GM19025 (cell line): Measurements from ENCODE around the gene FMNL3.
"Not testable (repeated sequence)": the region's sequence is repeated elsewhere in the genome, so short reads cannot be mapped to it uniquely, and the experiment has no call there.

ENCODE experiments used
- ATAC-seq: cut with Tn5 transposase; IDR thresholded peaks from one replicate; pipeline ENCODE4 v1.9.1; 2021; ENCODE audit warnings: mild to moderate bottlenecking, low read depth, moderate library complexity; ENCODE audit not compliant: unreplicated experiment

Gene FMNL3, protein sequence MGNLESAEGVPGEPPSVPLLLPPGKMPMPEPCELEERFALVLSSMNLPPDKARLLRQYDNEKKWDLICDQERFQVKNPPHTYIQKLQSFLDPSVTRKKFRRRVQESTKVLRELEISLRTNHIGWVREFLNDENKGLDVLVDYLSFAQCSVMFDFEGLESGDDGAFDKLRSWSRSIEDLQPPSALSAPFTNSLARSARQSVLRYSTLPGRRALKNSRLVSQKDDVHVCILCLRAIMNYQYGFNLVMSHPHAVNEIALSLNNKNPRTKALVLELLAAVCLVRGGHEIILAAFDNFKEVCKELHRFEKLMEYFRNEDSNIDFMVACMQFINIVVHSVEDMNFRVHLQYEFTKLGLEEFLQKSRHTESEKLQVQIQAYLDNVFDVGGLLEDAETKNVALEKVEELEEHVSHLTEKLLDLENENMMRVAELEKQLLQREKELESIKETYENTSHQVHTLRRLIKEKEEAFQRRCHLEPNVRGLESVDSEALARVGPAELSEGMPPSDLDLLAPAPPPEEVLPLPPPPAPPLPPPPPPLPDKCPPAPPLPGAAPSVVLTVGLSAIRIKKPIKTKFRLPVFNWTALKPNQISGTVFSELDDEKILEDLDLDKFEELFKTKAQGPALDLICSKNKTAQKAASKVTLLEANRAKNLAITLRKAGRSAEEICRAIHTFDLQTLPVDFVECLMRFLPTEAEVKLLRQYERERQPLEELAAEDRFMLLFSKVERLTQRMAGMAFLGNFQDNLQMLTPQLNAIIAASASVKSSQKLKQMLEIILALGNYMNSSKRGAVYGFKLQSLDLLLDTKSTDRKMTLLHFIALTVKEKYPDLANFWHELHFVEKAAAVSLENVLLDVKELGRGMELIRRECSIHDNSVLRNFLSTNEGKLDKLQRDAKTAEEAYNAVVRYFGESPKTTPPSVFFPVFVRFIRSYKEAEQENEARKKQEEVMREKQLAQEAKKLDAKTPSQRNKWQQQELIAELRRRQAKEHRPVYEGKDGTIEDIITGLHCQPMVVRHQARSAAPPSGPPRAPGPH

DNA sequence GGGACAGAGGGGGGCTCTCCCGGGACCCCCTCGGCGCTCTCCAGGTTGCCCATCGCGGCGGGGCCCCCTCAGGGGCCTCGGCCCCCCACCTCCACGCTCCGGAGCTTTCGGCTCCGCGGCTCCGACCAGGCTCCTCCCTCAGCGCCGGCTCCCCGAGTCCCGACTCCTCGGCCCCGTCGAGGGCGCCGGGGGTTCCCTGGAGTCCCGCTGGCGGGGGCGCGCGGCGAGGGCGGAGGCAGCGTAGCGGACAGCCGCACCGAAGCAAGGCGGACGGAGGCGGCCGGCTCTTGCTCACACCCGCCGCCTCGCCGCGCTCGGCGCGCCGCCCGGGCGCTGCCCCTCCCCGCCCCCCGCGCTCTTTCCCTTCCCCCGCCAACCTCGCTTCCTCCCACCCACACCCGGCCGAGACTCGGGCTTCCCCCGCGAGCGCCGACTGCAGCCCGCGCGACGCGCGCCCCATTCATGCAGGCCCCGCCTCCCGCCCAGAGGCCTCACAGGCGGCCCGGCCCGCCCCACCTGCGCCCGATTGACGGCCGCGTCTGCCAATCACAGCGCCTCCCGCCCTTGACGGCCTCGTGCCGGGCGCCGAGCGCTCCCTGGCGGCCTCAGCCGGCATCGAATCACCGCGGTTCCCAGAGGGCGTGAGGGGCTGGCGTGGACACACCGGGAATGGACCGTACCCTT lies at the start of gene FMNL3:
Gene FMNL3 (minus strand): TSS at position 278 of the 684 bp plus-strand sequence. CDS start 225 bp downstream, at position 53.
- peak; percentile 86 for ATAC-seq

DNA sequence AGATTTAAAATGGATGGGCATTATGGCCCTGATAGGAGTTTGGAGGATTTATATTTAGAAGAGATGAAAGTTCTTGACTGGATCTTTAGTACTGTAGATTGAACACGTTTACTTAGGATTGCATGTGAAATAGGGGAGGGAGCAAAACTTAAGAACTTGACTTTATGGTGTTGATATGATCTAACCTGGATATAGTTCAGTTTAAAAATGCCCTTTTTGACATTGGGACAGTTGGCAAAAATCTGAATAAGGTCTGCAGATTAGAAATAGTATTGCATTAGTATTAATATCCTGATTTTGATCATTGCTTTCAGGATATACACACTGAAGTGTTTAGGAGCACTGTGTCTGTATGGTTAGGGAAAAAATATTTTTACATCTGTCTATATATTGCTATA lies 43.8 kb upstream of the FMNL3 start:
- ATAC-seq, result no peak

DNA sequence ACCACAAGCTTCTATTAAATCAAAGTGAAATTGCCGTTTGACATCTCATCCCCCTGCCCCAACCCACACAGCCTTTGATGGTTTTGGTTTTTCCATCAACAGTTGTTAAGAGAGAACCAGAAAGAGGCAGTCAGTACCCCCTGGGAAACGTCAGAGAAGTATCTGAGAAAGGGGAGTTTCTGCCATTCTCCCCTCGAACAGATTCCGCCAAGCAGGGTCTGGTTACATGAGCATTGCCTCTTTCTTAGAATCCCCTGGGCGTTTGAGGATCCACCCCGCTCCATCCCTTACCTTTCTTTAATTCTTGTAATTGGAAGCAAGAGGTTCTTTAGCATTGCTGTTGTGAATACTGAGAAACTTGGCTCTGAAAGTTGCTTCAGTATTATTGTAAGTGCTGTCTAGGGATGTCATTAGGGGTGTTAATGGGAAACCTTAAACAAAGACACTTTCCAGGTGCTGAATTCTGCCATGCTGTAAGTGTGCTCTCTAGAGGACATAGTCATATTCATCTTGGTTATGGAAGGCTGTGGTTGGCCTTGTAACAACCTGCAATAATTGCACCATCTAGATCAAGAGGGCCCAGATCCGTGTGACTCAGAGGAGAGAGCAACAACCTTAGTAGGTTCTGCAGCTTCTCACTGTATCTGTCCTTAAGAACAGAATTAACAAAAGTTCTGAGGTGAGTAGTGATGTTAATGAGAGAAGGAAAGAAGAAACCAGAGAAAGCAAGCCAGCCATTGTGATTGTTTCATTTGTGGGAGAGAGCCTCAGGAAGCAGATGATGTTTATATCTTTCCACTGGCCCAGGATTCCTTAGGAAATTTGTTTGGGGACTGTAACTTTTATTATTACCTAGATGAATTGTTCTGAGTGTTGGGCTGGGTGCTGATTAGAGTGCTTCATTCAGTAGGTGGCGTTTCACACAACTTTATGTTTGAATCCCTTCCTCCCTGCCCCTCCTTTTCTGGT lies 43.1 kb upstream of the FMNL3 start:
- no peak for ATAC-seq

DNA sequence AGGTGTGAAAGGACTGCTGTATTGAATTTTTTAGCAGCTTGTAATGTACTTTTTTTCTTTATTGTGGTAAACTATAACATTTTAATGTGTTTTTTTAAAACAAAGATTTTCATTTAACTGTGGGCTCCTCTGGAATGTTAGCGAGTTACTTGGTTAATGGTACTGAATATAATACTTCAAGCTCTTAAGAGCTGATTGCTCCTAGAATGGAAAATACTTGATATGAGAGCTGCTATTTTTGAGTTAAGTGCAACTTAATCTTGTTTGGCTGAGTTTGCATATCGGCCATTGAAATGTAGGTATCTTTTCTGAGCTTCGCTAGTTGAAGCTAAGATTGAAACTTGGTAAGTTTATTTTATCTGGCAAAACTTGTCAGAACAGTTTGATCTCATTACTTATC lies 41.6 kb upstream of the FMNL3 start:
- no peak for ATAC-seq

DNA sequence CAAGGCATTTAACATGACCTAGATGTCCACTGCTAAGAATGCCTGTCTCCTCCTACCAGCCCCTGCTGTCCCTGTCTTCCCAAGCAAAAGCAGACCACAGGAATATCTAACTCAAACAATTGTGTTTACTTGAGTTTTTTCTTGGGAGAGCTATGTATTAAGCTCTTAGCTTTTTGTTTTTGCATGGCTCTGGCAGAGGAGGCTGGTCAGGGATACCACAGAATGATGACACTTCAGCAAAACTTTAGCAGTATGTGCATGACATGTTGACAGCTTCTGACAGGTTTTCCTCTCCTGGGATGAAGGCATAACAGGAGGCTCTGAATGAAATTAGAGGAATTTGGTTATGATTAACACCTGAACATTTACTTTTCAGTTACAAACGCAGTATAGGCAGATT lies 41.1 kb upstream of the FMNL3 start:
- ATAC-seq, result no peak

DNA sequence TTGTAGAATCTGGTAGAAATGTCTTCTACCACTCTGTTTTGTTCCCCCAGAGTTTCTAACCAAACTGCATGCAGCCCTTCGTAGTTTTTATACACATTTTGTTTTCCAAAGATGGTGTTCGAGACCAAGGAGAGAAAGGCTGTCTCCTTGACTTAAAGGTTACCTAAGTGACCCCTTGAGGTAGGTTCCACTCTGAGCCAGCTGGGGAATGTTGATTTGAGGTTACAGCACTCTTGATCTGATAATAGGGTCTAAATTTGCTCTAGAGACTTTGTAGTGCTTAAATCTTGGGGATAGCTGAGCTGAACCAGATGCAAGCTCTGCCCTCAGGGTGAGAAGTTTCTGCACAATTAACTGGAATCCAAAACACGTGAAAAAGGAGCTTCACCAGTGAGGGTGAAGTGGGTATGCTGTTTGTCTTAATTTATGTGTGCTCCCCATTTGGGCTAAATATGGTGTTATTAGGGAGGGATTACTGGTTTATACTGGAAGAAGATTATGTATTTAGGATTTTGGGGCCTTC lies 37.2 kb upstream of the FMNL3 start:
- ATAC-seq, result no peak

DNA sequence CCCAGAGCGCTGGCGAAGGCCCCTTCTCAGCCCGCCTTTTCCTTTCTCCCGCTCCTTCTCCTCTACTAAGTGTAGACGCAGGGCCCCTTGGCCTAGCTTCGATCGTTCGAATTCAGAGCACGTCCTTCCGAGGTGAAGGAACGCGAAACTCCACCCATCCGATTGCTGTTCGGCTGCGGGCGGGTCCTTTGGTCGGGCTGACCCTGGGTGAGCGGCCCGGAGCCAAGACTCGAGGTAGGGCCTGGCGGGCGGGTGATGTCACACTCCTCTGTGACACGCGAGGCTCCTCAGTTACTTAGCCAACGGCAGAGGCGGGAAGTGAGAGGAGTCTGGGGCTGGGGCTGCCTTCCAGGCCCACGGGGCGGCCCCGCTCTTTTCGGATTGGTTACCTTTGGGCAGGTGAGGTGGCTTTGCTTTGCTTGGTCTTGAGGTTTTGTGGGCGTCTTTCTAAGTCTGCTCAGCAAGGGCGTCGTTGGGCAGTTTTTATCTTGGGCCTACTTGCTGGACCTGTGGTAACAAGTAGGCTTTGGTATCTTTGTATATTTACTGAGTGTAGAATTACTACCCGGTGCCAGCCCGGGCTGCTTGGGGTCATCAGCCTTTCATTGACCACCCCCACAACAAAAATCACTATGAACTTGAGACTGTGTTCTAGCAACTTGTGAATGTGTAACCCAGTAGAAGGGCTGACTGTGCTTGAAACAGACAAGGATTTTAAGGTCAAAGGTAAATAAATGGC lies 34.8 kb upstream of the FMNL3 start:
- ATAC-seq, result peak; percentile 43

DNA sequence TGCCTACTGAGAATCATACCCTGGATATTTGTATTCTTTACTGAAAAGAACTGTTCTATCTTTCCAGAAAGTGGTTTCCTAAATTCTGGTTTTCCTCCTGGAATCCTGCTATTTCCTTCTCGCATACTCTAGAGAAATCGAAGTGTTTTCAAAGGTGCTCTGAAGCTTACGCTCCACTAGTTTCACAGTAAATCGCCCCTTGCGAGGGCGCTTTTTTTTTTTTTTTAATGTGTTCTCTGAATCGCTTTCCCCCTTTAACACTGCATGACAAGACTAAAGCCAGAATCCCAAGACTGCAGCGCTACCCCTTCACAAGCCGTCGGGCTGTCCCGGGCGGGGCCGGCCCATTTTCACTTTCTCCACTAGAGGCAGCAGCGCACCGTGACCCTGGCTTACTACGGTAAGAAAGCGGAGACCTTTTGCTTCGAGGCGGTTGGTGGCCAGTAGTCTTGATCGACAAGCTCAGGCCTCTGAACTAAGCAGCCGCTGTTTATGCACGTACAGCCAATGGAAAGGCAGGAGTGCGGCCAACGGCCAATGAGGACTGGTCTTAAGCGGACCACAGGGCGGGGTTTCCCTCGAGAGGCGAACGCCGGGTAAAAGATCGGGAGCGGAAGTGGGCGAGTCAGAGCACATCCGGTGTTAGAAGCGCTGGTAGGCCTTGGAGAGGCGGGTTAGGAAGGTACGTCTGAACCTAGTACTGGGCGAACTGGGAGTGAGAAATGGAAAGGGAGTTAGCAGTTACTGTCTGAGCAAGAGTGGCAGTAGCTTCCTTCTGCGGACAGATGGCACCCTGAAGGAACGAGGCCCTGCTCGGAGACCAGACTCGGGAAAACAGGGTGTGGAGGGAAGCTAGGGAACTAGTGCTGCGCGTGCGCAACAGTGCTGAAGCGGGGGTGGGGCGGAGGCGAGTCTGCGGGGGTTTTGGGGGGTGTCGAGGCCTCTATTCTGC lies 34.0 kb upstream of the FMNL3 start, which contains the start of gene TMBIM6:
Gene TMBIM6 (plus strand): TSS at position 628 of the 952 bp plus-strand sequence. CDS start 10,937 bp downstream, outside the sequence.
- peak; percentile 94 for ATAC-seq

DNA sequence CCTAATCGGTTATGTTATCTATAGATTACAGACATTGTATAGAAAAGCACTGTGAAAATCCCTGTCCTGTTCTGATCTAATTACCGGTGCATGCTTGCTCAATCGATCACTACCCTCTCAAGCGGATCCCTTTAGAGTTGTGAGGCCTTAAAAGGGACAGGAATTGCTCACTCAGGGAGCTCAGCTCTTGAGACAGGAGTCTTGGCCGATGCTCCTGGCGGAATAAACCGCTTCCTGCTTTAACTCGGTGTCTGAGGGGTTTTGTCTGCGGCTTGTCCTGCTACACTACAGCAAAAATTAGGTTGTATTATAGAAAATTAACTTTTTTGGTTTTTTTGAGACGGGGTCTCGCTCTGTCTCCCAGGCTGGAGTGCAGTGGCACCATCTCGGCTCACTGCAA lies 33.1 kb upstream of the FMNL3 start:
- ATAC-seq, result not testable (repeated sequence)

DNA sequence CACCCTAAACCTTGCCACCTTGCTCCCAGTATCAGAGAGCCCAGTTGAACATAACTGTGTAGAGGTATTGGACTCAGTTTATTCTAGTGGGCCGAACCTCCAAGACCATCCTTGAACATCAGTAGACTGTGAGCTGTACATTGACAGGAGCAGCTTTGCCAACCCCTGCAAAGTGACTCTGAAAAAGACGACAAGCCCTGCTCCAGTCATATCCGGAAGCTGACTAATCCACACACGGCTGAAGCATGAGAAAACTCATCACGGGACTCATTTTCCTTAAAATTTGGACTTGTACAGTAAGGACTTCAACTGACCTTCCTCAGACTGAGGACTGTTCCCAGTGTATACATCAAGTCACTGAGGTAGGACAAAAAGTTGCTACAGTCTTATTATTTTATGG lies 31.5 kb upstream of the FMNL3 start:
- not testable (repeated sequence) for ATAC-seq

DNA sequence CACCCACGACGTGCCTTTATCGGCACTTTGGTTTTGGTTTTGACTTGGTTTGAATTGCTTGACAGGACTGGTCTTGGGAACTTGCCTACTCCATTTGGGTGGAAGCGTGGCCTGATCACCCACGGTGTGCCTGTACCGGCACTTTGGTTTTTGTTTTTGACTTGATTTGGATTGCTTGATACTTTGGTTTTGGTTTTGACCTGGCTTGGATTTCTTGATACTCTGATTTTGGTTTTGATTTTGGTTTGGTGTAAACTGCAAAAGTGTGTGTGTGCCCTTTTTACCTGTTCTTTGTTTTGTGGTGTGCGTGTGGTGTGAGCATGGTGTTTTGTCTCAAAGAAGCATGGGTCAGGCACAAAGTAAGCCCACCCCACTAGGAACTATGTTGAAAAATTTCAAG lies 27.7 kb upstream of the FMNL3 start:
- ATAC-seq, result not testable (repeated sequence)

DNA sequence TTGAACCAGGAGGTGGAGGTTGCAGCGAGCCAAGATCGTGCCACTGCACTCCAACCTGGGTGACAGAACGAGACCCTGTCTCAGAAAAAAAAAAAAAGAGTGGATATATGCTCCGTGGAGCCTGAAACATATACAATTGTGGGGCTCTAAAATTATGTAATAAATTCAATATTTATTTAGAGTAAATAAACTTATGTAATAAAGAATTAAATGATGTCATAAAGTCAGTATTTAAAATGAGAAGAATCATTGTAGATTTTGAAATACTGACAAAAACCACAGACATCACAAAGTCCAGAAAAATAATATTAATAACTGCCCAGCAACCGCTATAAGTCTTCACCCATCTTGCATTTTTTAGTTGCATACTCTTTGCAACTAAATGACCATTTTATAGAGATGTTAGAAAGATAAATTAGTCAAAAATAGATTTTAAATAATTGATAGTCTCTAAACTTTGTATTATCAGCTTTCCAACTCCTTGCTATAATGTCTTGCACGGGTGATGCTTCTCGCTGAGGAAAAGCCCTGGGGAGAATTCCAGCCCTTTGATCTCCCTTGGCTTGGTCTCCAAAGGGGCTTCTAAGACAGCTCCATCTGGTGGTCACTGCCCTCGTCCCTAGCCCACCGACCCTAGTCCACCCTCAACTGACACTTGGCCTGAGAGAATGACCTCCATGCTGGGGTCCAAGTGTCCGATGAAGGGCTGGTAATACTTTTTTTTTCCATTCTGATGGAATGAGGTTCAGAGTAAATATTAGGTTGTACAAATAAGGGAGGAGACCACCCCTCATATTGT lies 26.2 kb upstream of the FMNL3 start:
- ATAC-seq, result no peak

DNA sequence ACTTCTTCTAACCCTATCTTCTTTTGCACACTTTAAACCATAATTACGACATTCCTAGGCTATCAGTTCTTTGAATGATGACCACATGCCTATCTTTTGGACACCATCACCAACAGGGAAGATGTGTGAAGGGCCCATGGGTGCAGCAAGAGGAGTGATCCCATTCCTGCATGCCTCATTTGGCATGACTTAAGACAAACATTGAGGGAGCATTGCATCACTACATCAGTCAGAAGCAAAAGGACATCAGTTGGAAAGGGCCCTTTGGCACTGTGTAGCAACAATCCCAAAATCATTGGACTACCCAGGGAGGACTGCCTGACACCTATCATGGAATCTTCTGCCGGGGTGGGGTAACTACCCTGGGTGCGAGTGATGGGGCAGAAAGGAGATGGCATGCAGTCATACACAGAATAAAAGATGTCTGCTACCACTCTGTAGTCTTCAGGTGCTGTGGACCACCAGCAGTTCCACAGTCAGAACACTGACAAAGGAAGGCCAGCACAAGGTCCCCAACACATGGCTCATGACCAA lies 23.4 kb upstream of the FMNL3 start:
- no peak for ATAC-seq

DNA sequence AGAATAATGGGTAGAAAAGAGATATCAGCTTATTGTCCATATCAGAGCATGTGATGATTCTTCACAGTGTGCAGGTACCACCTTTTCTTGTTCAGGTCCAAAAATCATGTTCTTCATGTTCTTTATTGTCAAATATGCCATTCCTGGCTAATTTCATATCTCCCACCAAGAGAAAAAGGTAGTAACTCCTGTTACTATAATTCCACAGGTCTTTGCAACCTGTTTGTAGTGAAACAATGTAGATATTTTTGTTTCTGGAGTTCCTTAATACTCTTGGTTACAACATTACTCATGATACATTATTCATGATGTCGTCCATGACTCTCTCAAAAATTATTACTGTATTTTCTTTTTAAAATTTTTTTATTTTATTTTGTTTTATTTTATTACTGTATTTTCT lies 22.8 kb upstream of the FMNL3 start:
- ATAC-seq, result no peak

DNA sequence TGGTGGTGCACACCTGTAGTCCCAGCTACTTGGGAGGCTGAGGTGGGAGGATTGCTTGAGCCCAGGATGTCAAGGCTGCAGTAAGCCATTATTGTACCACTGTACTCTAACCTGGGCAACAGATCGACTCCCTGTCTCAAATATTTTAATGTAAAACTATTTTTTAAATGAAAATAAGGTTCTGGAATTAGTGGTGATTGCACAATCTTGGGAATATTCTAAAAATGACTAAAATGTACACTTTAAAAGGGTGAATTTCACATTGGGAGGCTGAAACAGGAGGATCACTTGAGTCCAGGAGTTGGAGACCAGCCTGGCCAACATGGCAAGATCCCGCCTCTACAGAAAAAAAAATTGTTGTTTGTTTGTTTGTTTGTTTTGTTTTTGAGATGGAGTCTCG lies 21.2 kb upstream of the FMNL3 start:
- ATAC-seq, result no peak

DNA sequence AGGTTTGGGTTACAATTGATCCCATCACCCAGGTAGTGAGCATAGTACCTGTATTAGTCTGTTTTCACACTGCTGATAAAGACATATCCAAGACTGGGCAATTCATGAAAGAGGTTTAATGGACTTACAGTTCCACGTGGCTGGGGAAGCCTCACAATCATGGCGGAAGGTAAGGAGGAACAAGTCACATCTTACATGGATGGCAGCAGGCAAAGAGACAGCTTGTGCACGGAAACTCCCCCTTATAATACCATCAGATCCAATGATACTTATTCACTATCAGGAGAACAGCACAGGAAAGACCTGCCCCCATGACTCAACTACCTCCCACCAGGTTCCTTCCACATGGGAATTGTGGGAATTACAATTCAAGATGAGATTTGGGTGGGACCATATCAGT lies 14.2 kb upstream of the FMNL3 start:
- ATAC-seq, result not testable (repeated sequence)
